Suprapubic skin (tissue), 4 donors: ENCODE data around the gene RGS6. TPM values are rescaled to one million over a fixed set of nuclear protein-coding genes. Genes with fewer than 3 reads are reported as not detected.
"Not testable (repeated sequence)": the region's sequence is repeated elsewhere in the genome, so short reads cannot be mapped to it uniquely, and the experiment has no call there.

ENCODE experiments used
- DNase-seq, 2 donors: peaks; one replicate each; pipeline ENCODE4 v3.0.0-alpha.2; 2019; ENCODE audit warnings: low spot score in 2 of 2
- H3K27ac ChIP-seq: fragments of 200-600 bp; sonication (generic); one replicate; pipeline ENCODE4 v1.5.1; 2019
- H3K27me3 ChIP-seq: fragments of 200-600 bp; sonication (generic); one replicate; pipeline ENCODE4 v1.5.1; 2019
- H3K36me3 ChIP-seq: fragments of 200-600 bp; sonication (generic); one replicate; pipeline ENCODE4 v1.5.1; 2019
- H3K4me1 ChIP-seq: fragments of 200-600 bp; sonication (generic); one replicate; pipeline ENCODE4 v1.5.1; 2019
- H3K4me3 ChIP-seq: fragments of 200-600 bp; sonication (generic); one replicate; pipeline ENCODE4 v1.5.1; 2019; ENCODE audit warnings: mild to moderate bottlenecking
- H3K9me3 ChIP-seq: fragments of 200-600 bp; sonication (generic); one replicate; pipeline ENCODE4 v1.5.1; 2019
- CTCF ChIP-seq, 2 donors: fragments of 200-600 bp in 1 of 2; fragments of 450-650 bp in 1 of 2; sonication (generic) in 1 of 2; IDR thresholded peaks; one replicate each; pipeline ENCODE4 v1.5.1; 2016 to 2019; ENCODE audit warnings: antibody characterized with exemption in 2 of 2, mild to moderate bottlenecking in 1 of 2, moderate library complexity in 1 of 2
- EP300 ChIP-seq: sonication (generic); formaldehyde crosslinking; IDR thresholded peaks from one replicate; pipeline ENCODE4 v1.6.1; 2017; ENCODE audit warnings: antibody characterized with exemption
- POLR2A ChIP-seq, 2 donors: fragments of 450-650 bp; IDR thresholded peaks; one replicate each; pipeline ENCODE4 v1.6.1; 2017; ENCODE audit warnings: antibody characterized with exemption in 2 of 2, mild to moderate bottlenecking in 2 of 2, moderate library complexity in 2 of 2
- POLR2AphosphoS5 ChIP-seq, 3 donors: sonication (generic); formaldehyde crosslinking; IDR thresholded peaks; one replicate each; pipeline ENCODE4 v1.6.1; 2017; ENCODE audit warnings: antibody characterized with exemption in 3 of 3
- WGBS: methylation state at CpG from one replicate; pipeline ENCODE4 v1.1.5; 2018; 5-methylcytosine and 5-hydroxymethylcytosine counted together
- total RNA-seq, 4 donors: library from RNA; depleted of rRNA; stranded (reverse); fragments of >200 nt; gene quantifications; one replicate each; pipeline ENCODE4 v1.1.0, GENCODE V29; 2016

RGS6 gene
- total RNA-seq, 4 donors from 2014 or later: 0.08 to 4.4 (median 1.0) TPM

- H3K36me3 ChIP-seq: no peaks in the 10 kb centered on the region
- WGBS: 35% methylated on average over 8 of the region's 8 CpGs
- H3K27me3 ChIP-seq: peaks cover 5% of the 10 kb centered on the region
- H3K27ac ChIP-seq: peak overlapping the region; percentile 13
- no peak overlapping the region for H3K4me3 ChIP-seq
- no peak for TF ChIP-seq POLR2A (IDR thresholded peaks at IDR 0.05)
- no peak for TF ChIP-seq POLR2AphosphoS5 (IDR thresholded peaks at IDR 0.05)
- no peak for TF ChIP-seq CTCF (IDR thresholded peaks at IDR 0.05)
- no peak for TF ChIP-seq EP300
- no peak for DNase-seq
- H3K4me1 ChIP-seq: peaks cover 7% of the 10 kb centered on the region
- no peaks in the 10 kb centered on the region for H3K9me3 ChIP-seq
These were observed 544.6 kb downstream of the RGS6 start for GRCh38 chr14:72476657-72477499.

- 36% methylated on average over 5 of the region's 5 CpGs for WGBS
- H3K27me3 ChIP-seq, H3K9me3 ChIP-seq, H3K27ac ChIP-seq, H3K36me3 ChIP-seq, DNase-seq, H3K4me3 ChIP-seq, H3K4me1 ChIP-seq: not testable (repeated sequence)
These were observed 545.3 kb downstream of the RGS6 start for GRCh38 chr14:72477578-72477977.

GRCh38 chr14:72478471-72478893 is 546.3 kb downstream of the RGS6 start:
- no peak for DNase-seq
- 73% methylated on average over 8 of the region's 8 CpGs for WGBS
- Histone ChIP-seq H3K4me1 (peaks cover 7% of the 10 kb centered on the region), H3K27me3 (peaks cover 5% of the 10 kb centered on the region), H3K4me3 (no peak overlapping the region), H3K27ac (no peak overlapping the region), H3K36me3 (no peaks in the 10 kb centered on the region), H3K9me3 (no peaks in the 10 kb centered on the region)
- TF ChIP-seq POLR2A (IDR thresholded peaks at IDR 0.05) (no peak), CTCF (IDR thresholded peaks at IDR 0.05) (no peak), POLR2AphosphoS5 (IDR thresholded peaks at IDR 0.05) (no peak), EP300 (no peak)

GRCh38 chr14:72479461-72479931 is 547.3 kb downstream of the RGS6 start:
- Histone ChIP-seq H3K36me3 (no peaks in the 10 kb centered on the region), H3K27ac (no peak overlapping the region), H3K9me3 (no peaks in the 10 kb centered on the region), H3K4me1 (peaks cover 7% of the 10 kb centered on the region), H3K4me3 (no peak overlapping the region), H3K27me3 (peaks cover 5% of the 10 kb centered on the region)
- TF ChIP-seq EP300 (no peak), CTCF (IDR thresholded peaks at IDR 0.05) (no peak), POLR2AphosphoS5 (IDR thresholded peaks at IDR 0.05) (no peak), POLR2A (IDR thresholded peaks at IDR 0.05) (no peak)
- no peak for DNase-seq
- 57% methylated on average over 3 of the region's 3 CpGs for whole genome bisulfite sequencing

- WGBS: 61% methylated on average over 12 of the region's 13 CpGs
- no peak for DNase-seq
- Histone ChIP-seq H3K27me3 (peaks cover 5% of the 10 kb centered on the region), H3K9me3 (no peaks in the 10 kb centered on the region), H3K27ac (no peak overlapping the region), H3K36me3 (no peaks in the 10 kb centered on the region), H3K4me1 (peaks cover 7% of the 10 kb centered on the region), H3K4me3 (no peak overlapping the region)
- TF ChIP-seq EP300 (no peak), CTCF (IDR thresholded peaks at IDR 0.05) (no peak), POLR2A (IDR thresholded peaks at IDR 0.05) (no peak), POLR2AphosphoS5 (IDR thresholded peaks at IDR 0.05) (no peak)
These were observed 548.4 kb downstream of the RGS6 start for GRCh38 chr14:72480464-72481243.
